ENCODE measurements around the gene CKB. TPM values are rescaled to one million over a fixed set of nuclear protein-coding genes. Genes with fewer than 3 reads are reported as not detected.
"Not testable (repeated sequence)": the region's sequence is repeated elsewhere in the genome, so short reads cannot be mapped to it uniquely, and the experiment has no call there.

Gene CKB
- total RNA-seq, 1 experiment from 2014 or later, result 14.1 TPM

DNA sequence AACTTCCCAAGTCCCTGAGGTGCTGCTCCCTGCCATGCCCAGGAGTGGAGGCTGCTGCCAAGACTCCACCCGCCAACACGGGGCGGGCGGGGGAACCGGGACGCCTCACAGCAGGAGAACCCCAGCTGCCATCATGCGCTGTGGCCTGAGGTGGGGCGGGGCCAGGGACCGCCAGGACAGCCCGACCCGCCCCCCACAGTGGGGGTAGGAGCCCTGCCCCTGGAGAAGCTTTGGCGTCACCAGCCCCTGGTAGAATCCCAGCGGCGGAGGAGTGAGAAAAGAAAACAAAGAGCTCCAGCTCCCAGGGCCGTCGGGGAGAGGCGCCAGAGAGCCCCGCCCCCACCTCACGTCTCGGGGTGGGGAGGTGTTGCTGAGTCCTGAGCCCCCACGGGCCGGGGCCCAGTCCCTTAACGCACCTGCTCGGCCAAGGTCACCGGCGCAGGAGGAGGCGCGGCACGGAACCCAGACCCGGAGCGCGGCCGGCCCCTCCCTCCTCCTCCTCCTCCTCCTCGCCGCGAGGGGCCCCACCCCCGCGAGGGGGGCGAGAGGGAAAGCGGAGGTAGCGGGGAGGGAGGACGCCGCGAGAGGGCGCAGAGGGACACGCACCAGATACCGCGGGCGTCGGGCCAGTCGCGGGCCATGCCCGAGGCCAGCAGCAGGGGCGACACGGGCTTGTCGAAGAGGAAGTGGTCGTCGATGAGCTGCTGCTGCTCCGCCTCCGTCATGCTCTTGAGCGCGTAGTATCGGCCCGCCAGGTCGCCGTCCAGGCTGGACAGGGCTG lies 1.8 kb downstream of the CKB start:
- peak; percentile 57 for DNase-seq (ENCODE audit: low read depth, low spot score)
- in situ Hi-C loops (cut with HindIII; ENCODE audit: low pct_unique_long_range_greater_than_20kb, low sequenced_read_pairs), result no loop called here

DNA sequence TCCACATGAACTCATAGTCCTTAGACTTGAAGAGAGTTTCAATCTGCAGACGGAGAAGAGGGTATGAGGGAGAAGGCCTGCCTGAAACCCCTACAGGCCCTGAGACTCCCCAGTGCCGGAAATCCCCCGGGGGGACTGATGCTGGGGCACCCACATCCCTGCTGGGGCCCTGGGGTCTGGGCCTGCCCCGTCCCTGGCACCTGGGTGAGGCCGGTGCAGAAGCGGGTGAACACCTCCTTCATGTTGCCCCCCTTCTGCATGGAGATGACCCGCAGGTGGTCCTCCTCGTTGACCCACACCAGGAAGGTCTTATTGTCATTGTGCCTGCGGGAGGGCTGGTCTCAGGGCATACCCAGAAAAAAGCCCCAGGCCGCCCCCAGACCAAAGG lies 2.4 kb downstream of the CKB start:
- DNase-seq (ENCODE audit: low read depth, low spot score), result no peak
- in situ Hi-C loops (cut with HindIII; ENCODE audit: low pct_unique_long_range_greater_than_20kb, low sequenced_read_pairs), result no loop called here

DNA sequence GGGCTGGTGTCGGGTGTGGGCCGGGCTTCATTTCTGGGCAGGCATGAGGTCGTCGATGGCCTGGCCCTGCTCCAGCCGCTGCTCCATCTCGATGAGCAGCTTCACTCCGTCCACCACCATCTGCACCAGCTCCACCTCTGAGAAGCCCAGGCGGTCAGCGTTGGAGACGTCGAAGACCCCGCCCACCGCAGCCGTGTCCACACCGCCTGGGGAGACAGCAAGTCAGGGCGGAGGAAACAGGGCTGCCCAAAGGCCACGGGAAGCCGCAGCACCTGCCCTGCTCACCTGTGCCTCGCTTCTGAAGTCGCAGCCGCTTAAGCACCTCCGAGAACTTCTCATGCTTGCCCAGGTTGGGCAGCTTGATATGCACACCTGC lies 2.8 kb downstream of the CKB start:
- DNase-seq (ENCODE audit: low read depth, low spot score), result no peak
- in situ Hi-C loops (cut with HindIII; ENCODE audit: low pct_unique_long_range_greater_than_20kb, low sequenced_read_pairs), result no loop called here

DNA sequence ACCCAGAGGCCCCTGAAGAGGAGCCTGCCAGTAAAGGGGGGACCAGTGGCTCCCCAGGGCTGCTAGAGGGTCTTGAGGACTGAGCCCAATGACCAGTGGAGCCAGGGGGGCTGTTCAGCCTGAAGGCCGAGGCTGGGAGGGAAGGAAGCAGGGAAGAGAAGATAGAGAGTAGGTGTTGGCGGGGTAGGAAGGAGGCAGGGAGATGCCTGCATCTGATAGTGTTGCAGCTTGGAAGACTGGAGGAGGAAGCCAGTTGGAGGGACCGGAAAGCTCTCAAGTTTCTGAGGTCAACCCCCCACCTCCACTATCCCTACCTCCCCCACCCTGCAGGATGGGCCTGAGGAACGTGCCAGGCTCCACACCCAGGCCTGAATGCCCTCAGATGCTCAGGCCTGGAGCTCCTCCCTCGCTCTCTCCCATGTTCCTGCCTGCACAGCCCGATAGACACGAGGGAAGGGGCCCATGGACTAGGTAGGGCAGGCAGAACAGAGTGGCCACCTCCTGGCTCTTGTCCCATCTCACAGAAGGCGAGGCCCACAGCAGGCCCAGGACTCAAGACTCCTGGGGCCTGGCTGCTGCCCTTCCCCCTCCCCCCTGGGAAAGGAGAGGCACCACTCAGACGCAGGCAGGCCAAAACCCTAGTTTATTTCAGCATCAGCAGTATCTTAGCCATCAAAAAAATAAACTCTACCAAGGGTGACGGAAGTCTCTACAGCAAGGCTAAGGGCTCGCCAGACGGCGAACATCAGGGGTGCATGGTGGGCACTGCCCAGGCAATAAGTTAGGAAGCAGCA lies 3.4 kb downstream of the CKB start:
- in situ Hi-C loops (cut with HindIII; ENCODE audit: low pct_unique_long_range_greater_than_20kb, low sequenced_read_pairs), result no loop called here
- no peak for DNase-seq (ENCODE audit: low read depth, low spot score)

DNA sequence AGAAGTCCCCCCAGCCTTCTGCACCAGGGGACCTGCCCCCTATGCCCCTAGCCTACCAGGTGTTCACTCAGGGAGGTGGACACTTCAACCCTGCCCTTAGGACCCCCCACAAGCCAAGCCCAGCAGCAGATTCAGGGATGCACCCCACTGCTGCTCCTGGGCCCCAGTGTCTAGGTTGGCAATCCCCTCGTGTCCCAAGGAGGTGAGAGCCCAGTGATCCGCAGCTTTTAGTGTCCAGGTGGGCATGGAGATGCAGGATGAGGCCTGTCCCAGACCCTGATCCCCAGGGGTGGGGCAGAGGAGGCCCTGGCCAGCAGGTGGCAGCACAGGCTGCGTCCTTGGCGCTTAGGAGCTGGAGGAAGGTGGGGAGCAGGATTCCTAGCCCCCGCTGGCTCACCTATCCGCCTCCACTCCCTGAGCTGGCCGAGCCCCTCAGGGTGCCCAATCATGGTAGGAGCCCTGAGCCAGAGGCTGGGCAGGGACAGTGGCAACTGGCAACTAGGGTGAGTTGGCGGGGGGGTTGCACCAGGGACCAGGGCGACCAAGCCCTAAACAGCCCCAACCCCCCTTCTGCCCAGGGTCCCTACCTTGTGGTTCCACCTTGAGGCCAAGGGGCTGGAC lies 4.1 kb downstream of the CKB start:
- in situ Hi-C loops (cut with HindIII; ENCODE audit: low pct_unique_long_range_greater_than_20kb, low sequenced_read_pairs), result no loop called here
- DNase-seq (ENCODE audit: low read depth, low spot score), result peak; percentile 62

DNA sequence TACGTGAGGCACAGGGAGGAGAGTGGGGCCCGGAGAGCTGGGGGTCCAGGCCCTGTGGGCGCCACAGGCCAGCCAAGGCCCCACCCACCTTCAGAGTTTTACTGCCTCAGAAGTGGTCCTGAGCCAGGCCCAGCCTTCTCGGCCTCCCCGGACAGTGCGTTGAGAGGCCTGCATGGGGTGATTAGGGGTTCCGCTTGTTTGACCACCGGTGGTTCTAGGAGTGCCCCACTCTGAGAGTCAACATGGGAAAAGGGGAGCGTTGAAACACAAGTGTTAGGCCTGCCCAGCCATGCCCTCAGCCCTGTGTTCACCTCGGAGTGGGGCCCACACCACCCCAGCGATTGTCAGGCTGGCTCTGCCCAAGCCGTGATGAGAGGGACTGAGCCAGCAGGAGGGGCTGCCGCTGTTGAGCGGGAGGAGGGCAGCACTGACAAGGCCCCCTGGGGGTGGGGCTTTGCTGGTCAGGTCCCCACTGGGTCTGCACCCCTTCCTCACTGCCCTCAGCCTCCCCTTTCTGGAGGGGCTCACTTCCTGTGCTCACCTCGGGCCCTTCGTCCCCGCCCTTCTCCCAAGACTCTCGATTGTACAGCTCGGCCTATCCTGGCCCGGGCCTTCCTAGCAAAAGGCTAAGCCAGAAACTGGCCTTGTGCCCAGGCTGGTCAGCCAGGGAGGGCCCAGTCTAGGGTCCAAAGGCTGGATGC lies 4.8 kb downstream of the CKB start:
- in situ Hi-C loops (cut with HindIII; ENCODE audit: low pct_unique_long_range_greater_than_20kb, low sequenced_read_pairs), result no loop called here
- no peak for DNase-seq (ENCODE audit: low read depth, low spot score)

DNA sequence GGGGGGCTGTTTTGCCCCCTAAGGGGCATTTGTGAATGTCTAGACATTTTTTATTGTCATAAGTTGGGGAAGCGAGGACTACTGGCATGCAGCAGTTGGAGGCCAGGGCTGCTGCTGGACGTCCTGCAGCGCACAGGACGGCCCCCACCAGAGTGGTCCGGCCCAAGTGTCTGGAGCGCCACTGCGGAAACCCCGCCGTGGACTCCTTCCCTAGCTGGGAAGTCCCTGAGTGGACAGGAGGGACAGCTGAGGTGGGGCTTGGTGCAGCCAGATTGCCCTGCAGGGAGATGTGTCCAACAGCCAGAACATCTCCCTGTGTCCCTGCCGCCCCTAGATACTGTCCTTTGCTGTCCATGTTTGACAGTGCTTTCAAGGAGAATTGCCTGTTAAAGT lies 5.5 kb downstream of the CKB start:
- no peak for DNase-seq (ENCODE audit: low read depth, low spot score)
- in situ Hi-C loops (cut with HindIII; ENCODE audit: low pct_unique_long_range_greater_than_20kb, low sequenced_read_pairs), result no loop called here

DNA sequence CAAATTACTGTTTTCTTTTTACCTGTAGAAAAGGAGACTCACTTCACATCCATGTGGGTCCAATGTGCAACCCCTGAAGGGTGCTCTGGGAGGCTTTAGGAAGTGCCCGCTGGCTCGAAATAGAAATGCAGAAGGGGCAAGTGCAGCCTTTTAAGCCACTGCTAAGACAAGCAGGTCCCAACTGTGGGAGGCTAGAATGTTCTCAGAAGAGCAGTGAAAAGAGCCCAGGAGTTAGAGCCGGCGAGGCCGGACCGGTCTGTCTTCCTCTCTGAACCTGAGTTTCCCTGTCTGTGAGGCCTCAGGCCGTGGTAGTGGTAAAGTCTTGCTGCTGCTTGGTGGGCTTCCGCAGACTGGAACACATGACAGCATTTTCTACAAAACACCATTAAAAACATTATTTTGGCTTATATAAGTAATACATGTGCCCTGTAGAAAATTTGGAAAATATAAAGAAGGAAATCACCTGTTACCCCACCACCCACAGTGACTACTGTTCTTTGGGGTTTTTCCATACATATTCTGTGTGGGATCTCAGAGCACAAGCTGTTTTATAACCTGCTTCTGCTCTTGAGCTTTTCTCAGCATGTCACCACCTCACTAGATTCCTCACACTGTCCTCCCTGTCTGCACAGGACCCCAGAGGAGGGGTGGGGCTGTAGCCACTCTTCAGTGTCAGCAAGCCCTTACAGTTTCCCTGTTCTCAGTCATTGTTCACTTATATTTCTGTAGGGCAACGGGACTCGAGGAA lies 6.0 kb downstream of the CKB start:
- in situ Hi-C loops (cut with HindIII; ENCODE audit: low pct_unique_long_range_greater_than_20kb, low sequenced_read_pairs), result no loop called here
- no peak for DNase-seq (ENCODE audit: low read depth, low spot score)

DNA sequence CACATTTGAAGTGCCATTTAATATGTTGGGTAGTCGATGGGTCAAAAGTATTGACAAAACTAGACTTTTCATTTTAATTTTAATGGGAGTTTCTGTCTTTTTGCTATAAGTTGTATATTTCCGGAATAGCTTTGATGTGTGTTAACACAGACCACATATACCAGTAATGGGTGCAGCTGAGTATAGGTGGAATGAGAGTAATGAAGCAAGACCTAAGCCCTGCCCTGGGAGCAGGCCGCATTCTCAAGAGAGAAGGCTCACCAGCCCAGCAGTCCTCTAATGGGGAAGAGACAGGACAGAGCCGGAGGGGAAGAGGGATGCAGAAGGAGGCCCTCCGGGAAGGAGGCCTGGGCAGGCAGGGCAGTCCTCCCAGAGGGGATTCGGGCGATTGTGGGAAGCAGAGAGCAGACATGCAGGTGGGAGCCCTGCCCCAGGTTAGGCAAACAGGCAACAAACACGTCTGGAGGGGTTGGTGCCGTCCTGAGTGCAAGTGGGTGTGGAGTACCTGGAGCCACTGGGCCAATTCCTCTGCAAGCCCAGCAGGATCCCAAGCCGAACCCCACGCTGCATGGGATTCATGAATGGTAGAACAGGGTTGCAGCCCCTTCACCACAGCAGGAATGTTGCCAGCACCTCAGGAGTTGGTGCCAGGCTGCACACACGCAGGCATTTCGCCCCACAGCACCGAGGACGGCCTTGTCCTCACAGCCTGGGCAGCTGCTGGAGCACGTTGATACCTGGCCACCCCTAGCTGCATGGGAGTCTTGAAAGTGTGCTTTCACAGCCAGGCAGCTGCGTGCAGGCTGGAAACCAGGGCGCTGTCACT lies 7.8 kb downstream of the CKB start:
- in situ Hi-C loops (cut with HindIII; ENCODE audit: low pct_unique_long_range_greater_than_20kb, low sequenced_read_pairs), result no loop called here
- DNase-seq (ENCODE audit: low read depth, low spot score), result no peak

DNA sequence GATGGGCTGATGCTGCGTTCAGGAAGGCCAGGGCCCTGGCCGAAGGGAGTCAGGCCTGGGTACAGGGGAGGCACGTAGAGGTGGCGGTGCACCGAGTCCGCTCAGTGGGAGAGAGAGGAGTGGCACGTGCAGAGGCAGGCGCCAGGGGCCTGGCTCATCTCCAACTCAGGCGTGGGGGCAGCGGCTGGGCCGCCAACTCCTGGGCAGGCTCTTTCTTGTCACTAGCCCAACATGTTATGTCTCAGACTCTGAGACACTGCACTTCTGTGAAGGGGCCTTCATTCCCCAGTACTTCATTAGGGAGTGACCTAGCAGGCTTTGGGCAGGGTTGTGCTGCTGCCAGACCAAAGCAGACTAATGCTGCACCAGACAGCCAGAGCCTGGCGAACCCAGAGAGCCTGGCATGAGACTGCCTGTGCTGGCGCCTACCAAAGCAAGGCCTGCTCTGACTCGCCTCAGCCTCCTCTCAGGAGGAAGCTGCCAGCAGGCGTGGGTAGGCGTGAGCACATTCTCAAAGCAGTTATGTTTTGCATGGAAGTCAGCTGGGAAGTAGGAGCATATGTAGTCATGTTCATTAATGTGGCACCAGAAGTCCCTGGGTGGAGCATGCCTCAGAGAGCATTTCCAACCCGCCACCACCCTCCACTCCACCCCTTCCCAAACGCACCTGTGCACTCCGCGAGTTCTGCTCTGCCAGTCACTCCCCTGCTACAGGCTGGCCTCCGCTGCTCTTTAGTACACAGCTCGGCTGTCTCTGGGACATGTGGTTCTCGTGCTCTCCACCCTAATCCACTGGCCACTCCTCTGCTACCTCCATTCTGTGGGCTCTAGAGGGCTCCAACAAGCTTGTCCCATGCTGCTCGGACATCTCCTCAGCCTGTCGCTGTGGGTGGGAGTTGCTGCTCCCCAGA lies 9.7 kb downstream of the CKB start:
- in situ Hi-C loops (cut with HindIII; ENCODE audit: low pct_unique_long_range_greater_than_20kb, low sequenced_read_pairs), result no loop called here
- no peak for DNase-seq (ENCODE audit: low read depth, low spot score)

DNA sequence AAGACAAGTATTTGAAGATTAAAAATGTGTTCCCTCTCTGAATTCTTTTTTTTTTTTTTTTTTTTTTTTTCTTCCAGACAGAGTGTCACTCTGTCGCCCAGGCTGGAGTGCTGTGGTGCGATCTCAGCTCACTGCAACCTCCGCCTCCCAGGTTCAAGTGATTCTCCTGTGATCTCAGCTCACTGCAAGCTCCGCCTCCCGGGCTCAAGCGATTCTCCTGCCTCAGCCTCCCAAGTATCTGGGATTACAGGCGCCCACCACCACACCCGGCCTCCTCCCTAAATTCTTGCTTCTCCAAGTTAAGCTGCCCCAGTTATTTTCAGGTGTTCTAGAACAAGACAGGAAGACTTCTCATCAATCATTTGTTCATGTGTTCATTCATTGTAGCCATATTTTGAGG lies 10.4 kb downstream of the CKB start:
- DNase-seq (ENCODE audit: low read depth, low spot score); in situ Hi-C loops (cut with HindIII; ENCODE audit: low pct_unique_long_range_greater_than_20kb, low sequenced_read_pairs): not testable (repeated sequence)

DNA sequence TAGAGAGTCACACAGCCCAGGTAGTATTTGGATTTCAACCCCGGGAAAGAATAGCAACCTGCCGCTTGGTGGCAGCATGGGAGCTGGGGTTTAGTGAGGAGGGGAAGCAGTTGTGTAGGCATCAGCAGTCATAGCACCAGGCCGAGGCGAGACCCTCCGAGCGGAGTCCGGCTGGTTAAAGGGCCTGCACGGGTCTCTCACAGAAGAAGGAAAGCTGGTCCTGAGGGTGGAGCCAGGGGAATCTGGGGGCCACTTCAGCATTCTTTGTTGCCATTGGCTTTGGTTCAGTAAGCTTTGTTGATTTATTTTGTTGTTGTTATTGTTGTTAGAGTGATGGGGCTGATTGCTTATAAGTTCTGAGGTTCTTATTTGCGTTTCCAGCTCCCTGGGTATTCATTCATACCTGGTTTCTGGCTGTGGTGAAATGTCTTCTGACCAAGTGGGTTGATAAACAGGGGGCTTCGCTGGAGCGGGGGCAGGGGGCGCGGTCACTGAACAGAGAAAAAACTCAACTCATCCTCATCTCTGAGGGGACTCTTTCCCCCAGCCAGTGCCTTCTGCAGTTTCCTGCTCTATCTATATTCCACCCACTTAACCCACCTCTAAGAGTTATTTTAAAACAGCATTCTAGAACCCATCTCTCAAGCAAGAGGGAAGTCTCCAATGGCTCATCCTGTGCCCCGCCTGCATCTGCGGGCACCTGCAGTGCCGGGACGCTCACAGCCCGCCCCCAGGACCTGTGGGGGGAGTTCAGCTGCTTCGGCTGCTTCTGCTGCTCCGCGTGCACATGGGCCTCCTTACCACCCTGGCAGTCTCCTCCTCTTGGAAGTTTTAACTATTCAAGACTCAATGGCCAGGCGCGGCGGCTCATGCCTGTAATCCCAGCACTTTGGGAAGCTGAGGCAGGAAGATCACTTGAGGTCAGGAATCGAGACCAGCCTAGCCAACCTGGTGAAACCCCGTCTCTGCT lies 11.6 kb downstream of the CKB start:
- DNase-seq (ENCODE audit: low read depth, low spot score), result no peak
- in situ Hi-C loops (cut with HindIII; ENCODE audit: low pct_unique_long_range_greater_than_20kb, low sequenced_read_pairs), result no loop called here

DNA sequence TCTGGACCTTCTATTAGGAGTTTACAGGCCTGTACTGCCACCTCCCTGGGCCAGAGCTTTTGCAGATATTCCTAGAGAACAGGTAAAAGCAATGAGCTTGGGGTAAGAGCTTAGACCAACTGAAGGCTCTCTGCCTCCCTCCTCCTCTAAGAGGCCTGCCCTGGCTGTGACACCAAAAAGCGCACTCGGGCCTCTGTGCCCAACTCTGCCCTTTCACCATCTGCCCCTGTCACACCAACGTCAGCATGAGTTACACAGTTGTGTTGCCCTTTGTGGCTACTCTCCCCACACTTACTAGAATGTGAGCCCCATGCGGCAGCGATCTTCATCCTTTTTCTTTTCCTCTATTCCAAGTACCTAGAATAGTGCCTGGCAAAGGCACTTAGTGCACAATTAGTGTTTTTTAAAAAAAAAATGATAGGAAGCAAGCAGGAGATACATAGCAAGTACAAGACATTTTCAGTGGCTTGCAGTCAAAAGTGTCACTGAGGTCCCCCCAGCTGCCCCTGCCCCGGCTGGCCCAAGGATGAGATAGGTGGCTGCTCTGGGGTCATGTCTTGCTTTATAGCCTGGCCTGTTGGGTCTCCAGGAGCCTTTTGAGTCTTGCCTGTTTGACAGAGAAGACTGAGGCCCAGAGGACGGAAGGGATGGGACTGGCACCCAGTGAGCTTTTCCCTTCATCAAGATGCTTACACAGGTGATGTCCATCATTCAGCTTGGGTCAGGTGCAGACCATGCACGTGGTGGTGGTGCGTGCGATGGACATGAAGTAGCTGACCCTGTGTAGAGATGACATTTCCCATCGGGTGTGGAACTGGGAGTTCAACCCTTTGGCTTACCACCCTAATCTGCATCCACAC lies 12.5 kb downstream of the CKB start:
- in situ Hi-C loops (cut with HindIII; ENCODE audit: low pct_unique_long_range_greater_than_20kb, low sequenced_read_pairs), result no loop called here
- no peak for DNase-seq (ENCODE audit: low read depth, low spot score)
